ENCODE data around the gene GYPA.

- TF ChIP-seq, protein P1, sequence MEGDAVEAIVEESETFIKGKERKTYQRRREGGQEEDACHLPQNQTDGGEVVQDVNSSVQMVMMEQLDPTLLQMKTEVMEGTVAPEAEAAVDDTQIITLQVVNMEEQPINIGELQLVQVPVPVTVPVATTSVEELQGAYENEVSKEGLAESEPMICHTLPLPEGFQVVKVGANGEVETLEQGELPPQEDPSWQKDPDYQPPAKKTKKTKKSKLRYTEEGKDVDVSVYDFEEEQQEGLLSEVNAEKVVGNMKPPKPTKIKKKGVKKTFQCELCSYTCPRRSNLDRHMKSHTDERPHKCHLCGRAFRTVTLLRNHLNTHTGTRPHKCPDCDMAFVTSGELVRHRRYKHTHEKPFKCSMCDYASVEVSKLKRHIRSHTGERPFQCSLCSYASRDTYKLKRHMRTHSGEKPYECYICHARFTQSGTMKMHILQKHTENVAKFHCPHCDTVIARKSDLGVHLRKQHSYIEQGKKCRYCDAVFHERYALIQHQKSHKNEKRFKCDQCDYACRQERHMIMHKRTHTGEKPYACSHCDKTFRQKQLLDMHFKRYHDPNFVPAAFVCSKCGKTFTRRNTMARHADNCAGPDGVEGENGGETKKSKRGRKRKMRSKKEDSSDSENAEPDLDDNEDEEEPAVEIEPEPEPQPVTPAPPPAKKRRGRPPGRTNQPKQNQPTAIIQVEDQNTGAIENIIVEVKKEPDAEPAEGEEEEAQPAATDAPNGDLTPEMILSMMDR (IDR thresholded peaks at IDR 0.05): no peak
- TF ChIP-seq POLR2A (IDR thresholded peaks at IDR 0.05): no peak
Observed at GRCh38 chr4:144183165-144183564, 42.6 kb upstream of the GYPA start.

Data from body of pancreas (tissue), 4 donors.